K562 (cell line): Measurements from ENCODE around the gene WDR5B.

Source experiments
- CBX5 ChIP-seq: IDR thresholded peaks from 2 replicates; pipeline ENCODE4 v1.6.1; 2014; ENCODE audit warnings: low read depth, borderline replicate concordance
- GTF2F1 ChIP-seq: IDR thresholded peaks from 2 replicates; pipeline ENCODE4 v1.6.1; 2011; ENCODE audit warnings: low read depth, low read length, improper control_type of control experiment
- U2AF2 ChIP-seq: fragments of 200-400 bp; formaldehyde crosslinking; optimal IDR thresholded peaks from 2 replicates; pipeline ENCODE3; 2017; ENCODE audit warnings: low read depth, mild to moderate bottlenecking, low read length
- ZC3H4 ChIP-seq: sonication (generic); formaldehyde crosslinking; IDR thresholded peaks from 2 replicates; pipeline ENCODE4 v1.9.0; 2021; ENCODE audit warnings: missing genetic modification reagents, borderline replicate concordance
- ZNF436 ChIP-seq: fragments of 250-450, 450-650 bp; sonication (Bioruptor Pico); formaldehyde crosslinking; IDR thresholded peaks from 2 replicates; pipeline ENCODE4 v1.7.0; 2020; ENCODE audit warnings: mild to moderate bottlenecking
- ZNF696 ChIP-seq: fragments of 250-450 bp; sonication (Bioruptor Pico); conservative IDR thresholded peaks from 2 replicates; pipeline ENCODE4 v1.4.0; 2020; ENCODE audit warnings: mild to moderate bottlenecking, moderate library complexity
- TF ChIP-seq, protein P1 (sequence below): fragments of 450-650 bp; formaldehyde crosslinking; IDR thresholded peaks from 2 replicates; pipeline ENCODE4 v1.4.0; 2022; ENCODE audit warnings: mild to moderate bottlenecking, moderate library complexity
- TF ChIP-seq, protein P2 (sequence below), 3 experiments: IDR thresholded peaks in 2 of 3; conservative IDR thresholded peaks in 1 of 3; 2 replicates each; pipeline ENCODE4 v1.5.1; 2011 to 2012; ENCODE audit warnings: low read length in 3 of 3, mild to moderate bottlenecking in 3 of 3, control low read depth in 2 of 3, improper control_type of control experiment in 1 of 3, inconsistent platforms in 1 of 3, low read depth in 1 of 3, mixed read lengths in 1 of 3, moderate library complexity in 1 of 3; ENCODE audit not compliant: insufficient read depth in 2 of 3

DNA sequence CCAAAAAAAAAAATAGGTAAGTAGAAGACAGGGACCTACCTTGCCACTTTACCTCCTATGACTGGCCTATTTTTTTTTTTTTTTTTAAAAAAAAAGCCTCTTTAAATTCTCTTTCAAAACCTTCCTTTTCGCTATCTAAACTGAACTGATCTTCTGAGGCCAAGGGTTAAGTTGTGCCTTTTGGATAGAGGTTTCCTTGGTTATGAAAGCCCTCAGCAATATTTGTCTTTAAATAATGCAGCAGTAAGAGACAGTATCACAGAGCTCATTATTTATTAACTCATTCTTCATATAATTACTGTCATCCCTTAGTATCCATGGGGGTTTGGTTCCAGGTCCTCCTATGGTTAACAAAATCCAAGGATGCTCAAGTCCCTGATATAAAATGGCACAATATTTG lies 41.8 kb downstream of the WDR5B start:
- TF ChIP-seq ZNF696, result no peak
- TF ChIP-seq, protein P1, sequence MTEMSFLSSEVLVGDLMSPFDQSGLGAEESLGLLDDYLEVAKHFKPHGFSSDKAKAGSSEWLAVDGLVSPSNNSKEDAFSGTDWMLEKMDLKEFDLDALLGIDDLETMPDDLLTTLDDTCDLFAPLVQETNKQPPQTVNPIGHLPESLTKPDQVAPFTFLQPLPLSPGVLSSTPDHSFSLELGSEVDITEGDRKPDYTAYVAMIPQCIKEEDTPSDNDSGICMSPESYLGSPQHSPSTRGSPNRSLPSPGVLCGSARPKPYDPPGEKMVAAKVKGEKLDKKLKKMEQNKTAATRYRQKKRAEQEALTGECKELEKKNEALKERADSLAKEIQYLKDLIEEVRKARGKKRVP (CRISPR knock-in tag), result no peak
- TF ChIP-seq, protein P2, sequence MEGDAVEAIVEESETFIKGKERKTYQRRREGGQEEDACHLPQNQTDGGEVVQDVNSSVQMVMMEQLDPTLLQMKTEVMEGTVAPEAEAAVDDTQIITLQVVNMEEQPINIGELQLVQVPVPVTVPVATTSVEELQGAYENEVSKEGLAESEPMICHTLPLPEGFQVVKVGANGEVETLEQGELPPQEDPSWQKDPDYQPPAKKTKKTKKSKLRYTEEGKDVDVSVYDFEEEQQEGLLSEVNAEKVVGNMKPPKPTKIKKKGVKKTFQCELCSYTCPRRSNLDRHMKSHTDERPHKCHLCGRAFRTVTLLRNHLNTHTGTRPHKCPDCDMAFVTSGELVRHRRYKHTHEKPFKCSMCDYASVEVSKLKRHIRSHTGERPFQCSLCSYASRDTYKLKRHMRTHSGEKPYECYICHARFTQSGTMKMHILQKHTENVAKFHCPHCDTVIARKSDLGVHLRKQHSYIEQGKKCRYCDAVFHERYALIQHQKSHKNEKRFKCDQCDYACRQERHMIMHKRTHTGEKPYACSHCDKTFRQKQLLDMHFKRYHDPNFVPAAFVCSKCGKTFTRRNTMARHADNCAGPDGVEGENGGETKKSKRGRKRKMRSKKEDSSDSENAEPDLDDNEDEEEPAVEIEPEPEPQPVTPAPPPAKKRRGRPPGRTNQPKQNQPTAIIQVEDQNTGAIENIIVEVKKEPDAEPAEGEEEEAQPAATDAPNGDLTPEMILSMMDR (IDR thresholded peaks at IDR 0.05 in 2 of 3, conservative IDR thresholded peaks at IDR 0.05 in 1 of 3; ENCODE audit: insufficient read depth in 2 of 3, low read depth in 1 of 3, low read length in 3 of 3), result no peak
- TF ChIP-seq CBX5, result no peak
- no peak for TF ChIP-seq ZNF436 (CRISPR knock-in tag)
- no peak for TF ChIP-seq GTF2F1
- TF ChIP-seq ZC3H4 (CRISPR knock-in tag), result no peak
- TF ChIP-seq U2AF2, result no peak
